ENCODE data around the gene G6PD. TPM values are rescaled to one million over a fixed set of nuclear protein-coding genes. Genes with fewer than 3 reads are reported as not detected.
"Not testable (repeated sequence)": the region's sequence is repeated elsewhere in the genome, so short reads cannot be mapped to it uniquely, and the experiment has no call there.

Gene G6PD
- total RNA-seq, 1 donor, result 128 TPM

DNA sequence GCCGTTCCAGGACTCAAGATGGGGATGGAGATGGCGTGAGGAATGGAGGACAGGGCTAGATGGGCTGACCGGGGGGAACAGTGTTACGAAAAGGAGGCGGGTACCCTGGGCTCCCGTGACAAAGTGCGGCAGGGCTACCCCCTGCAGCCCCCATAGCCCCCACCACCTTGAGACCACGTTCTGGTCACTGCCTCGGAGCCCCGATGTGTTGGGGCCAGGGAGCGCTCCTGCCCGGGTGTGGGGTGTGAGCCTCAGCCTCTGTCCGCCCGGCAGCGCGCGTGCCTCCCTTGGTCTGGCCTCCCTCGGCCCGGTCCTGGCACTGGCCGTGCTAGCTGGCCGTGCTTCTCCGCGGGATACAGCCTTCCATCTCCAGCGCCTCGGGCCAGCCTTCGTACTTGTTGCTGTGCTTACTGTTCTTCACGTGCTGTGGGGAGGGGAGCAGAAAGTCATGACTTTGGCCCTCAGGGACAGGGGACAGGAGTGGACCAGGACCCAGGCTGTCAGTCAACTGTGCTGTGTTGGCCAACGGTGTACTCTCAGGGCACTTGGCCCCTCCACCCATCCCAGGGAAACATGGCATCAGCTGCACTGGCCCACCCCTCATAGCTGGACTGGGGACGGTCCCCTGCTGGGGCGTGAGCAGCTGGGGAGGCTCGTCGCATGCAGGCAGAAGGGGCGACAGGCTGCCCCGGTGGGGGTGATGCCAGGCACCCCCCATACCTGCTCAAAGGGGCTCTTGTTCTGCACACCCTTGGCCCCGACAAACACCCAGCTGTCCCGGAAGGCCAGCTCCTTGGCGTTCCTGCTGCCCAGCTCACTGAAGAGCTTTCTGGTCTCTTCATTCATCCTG is 39.9 kb downstream of the G6PD start:
- no peak for DNase-seq (ENCODE audit: low read depth)
- no peak overlapping the region for H3K4me3 ChIP-seq (ENCODE audit: low read depth, low read length)
- TF ChIP-seq, protein P1, sequence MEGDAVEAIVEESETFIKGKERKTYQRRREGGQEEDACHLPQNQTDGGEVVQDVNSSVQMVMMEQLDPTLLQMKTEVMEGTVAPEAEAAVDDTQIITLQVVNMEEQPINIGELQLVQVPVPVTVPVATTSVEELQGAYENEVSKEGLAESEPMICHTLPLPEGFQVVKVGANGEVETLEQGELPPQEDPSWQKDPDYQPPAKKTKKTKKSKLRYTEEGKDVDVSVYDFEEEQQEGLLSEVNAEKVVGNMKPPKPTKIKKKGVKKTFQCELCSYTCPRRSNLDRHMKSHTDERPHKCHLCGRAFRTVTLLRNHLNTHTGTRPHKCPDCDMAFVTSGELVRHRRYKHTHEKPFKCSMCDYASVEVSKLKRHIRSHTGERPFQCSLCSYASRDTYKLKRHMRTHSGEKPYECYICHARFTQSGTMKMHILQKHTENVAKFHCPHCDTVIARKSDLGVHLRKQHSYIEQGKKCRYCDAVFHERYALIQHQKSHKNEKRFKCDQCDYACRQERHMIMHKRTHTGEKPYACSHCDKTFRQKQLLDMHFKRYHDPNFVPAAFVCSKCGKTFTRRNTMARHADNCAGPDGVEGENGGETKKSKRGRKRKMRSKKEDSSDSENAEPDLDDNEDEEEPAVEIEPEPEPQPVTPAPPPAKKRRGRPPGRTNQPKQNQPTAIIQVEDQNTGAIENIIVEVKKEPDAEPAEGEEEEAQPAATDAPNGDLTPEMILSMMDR (IDR thresholded peaks at IDR 0.05; ENCODE audit: insufficient read depth, low read depth, low read length), result no peak

DNA sequence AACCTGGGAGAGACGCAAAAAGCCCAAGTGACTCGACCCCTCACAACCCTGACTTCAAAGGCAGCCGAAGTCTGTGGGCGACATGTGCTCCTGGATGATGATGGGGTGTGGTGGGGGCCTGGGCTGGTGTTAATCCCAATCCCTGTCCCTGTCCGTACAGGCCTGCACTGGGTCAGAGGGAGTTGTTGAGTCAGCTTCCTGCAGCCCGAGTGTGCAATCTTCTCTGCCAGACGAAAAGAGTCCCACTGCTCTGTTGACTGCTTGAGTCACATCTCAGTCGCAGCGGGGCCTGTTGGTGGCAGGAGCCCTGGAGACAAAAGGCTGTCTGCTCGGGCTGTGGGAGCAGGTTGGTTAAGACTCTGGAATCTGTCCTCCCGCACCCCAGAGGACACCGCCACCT is 40.9 kb downstream of the G6PD start:
- peak; percentile 59 for DNase-seq (ENCODE audit: low read depth)
- H3K4me3 ChIP-seq (ENCODE audit: low read depth, low read length), result no peak overlapping the region
- TF ChIP-seq, protein P1 (IDR thresholded peaks at IDR 0.05; ENCODE audit: insufficient read depth, low read depth, low read length), result no peak

DNA sequence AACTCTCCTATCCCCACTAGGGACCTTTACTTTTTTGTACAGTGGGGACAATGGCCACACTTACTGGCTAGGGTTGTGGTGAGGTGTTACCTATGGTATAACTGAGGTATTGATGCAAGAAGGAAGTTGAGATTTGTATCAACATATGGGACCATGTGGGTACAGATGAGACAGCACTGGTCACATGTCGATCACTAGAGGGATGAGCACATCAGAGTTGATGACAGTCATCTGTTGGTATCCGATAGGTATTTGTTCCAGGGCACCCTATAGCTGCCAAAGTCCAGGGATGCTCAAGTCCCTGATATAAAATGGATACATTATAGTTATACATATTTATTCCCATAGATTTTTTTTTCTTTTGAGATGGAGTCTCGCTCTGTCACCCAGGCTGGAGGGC is 43.7 kb downstream of the G6PD start:
- DNase-seq (ENCODE audit: low read depth), result no peak
- TF ChIP-seq, protein P1 (IDR thresholded peaks at IDR 0.05; ENCODE audit: insufficient read depth, low read depth, low read length), result no peak
- H3K4me3 ChIP-seq (ENCODE audit: low read depth, low read length), result no peak overlapping the region

DNA sequence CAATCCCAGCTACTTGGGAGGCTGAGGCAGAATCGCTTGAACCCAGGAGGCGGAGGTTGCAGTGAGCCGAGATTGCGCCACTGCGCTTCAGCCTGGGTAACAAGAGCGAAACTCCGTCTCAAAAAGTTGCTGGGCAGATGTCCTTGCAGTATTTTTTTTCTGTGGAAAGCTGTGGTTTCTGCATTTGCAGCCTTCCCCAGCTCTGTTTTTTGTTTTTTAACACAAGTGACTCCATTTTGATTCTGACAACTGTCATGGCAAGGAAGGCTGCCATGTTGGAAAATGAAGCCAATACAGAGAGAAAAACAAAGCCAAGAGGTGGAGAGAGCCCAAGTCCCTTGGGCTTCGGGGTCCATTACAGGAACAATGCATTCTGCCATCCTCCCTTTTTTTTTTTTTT is 44.5 kb downstream of the G6PD start:
- no peak for DNase-seq (ENCODE audit: low read depth)
- no peak overlapping the region for H3K4me3 ChIP-seq (ENCODE audit: low read depth, low read length)
- TF ChIP-seq, protein P1 (IDR thresholded peaks at IDR 0.05; ENCODE audit: insufficient read depth, low read depth, low read length), result no peak

DNA sequence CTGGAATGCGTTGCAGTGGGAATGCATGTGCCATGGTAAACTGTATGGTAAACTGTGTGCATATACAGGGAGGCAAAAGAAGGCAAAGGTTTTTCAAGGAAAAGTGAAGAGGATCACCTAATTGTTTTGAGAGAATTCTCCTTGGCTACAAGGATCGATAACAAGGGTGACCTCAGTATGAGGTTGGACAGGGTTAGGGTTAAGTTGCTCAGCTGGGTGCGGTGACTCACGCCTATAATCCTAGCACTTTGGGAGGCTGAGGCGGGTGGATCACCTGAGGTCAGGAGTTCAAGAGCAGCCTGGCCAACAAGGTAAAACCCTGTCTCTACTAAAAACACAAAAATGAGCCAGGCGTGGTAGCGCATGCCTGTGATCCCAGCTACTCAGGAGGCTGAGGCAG is 45.2 kb downstream of the G6PD start:
- DNase-seq (ENCODE audit: low read depth), result not testable (repeated sequence)

DNA sequence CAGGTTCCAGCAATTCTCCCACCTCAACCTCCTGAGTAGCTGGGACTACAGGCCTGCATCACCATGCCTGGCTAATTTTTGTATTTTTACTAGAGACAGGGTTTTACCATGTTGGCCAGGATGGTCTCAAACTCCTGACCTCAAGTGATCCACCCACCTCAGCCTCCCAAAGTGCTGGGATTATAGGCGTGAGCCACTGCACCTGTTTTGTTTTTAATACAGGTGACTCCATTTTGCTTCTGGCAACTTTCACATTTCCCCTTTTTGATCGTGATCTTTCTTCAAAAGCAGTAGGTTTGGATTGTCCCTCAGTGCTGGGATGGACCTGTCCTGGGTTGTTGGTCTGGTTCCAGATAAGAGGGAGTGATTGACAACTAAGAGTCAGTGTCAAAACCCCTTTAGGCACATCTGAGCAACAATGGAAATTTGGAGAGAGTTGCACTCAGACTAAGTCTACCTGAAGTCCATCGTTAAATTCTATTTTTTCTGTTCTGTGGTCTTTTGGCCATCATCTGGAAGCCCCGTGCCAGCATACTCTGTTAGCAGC is 50.0 kb downstream of the G6PD start:
- H3K4me3 ChIP-seq (ENCODE audit: low read depth, low read length); DNase-seq (ENCODE audit: low read depth): not testable (repeated sequence)

More for the DNA sequence above, 45.2 kb downstream of the G6PD start:
- H3K4me3 ChIP-seq (ENCODE audit: low read depth, low read length), result not testable (repeated sequence)

DNA sequence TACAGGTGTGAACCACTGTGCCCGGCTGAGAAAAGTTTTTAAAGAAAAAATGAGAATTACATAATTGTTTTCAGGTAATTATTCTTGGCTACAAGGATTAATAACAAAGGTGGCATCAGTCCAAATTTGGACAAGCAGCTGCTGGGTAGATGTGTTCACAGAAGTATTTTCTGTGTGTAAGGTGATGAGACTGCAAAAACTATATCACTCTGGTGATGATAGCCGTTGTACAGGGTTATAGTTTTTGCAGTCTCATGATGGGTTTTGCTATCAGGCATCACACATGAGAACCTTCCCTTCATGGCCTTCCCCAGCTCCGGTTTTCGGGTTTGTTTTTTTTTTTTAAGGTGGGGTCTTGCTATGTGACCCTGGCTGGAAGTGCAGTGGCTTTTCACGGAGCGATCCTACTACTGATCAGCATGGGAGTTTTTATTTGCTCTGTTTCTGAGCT is 51.1 kb downstream of the G6PD start:
- TF ChIP-seq, protein P1 (IDR thresholded peaks at IDR 0.05; ENCODE audit: insufficient read depth, low read depth, low read length), result no peak
- no peak for DNase-seq (ENCODE audit: low read depth)
- no peak overlapping the region for H3K4me3 ChIP-seq (ENCODE audit: low read depth, low read length)

DNA sequence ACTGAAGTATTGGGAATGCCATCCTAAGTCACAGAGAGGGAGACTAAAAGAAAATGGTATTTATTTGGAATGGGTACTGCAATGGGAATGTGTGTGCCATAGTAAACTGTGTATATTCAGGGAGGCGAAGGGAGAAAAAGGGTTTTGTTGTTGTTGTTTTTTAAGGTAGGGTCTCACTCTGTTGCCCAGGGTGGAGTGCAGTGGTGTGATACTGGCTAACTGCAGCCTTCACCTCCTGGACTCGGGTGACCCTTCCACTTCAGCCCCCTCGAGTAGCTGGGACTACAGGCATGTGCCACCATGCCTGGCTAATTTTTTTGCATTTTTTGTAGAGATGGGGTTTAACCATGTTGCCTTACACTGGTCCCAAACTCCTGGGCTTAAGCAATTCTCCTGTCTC is 51.9 kb downstream of the G6PD start:
- no peak for DNase-seq (ENCODE audit: low read depth)
- TF ChIP-seq, protein P1 (IDR thresholded peaks at IDR 0.05; ENCODE audit: insufficient read depth, low read depth, low read length), result no peak

More for the DNA sequence above, 51.9 kb downstream of the G6PD start:
- no peak overlapping the region for H3K4me3 ChIP-seq (ENCODE audit: low read depth, low read length)
